ENCODE data around the gene PERP.

Gene PERP

GRCh38 chr6:138087593-138088325 lies 19.5 kb downstream of the PERP start:
- Histone ChIP-seq H3K4me1 (ENCODE audit: control insufficient read depth in 2 of 2, insufficient read depth in 1 of 2, low read depth in 1 of 2, low read length in 2 of 2) (peaks cover 0 to 5% of the 10 kb centered on the region in 2 donors), H3K27me3 (ENCODE audit: control insufficient read depth in 3 of 3, insufficient read depth in 3 of 3, low read depth in 1 of 3, low read length in 3 of 3) (peaks cover 0 to 5% (median 0%) of the 10 kb centered on the region in 3 experiments), H3K4me2 (ENCODE audit: insufficient read depth, low read length, poor library complexity, severe bottlenecking) (no peak overlapping the region), H4K8ac (ENCODE audit: low read depth, low read length) (no peak overlapping the region), H2BK12ac (ENCODE audit: low read length) (no peak overlapping the region), H3K36me3 (replicated peaks in 1 of 2; ENCODE audit: control insufficient read depth in 2 of 2, insufficient read depth in 2 of 2, low read length in 2 of 2) (peaks cover 0 to 2% of the 10 kb centered on the region in 2 donors), H3K4ac (ENCODE audit: low read length) (no peak overlapping the region), H3K4me3 (ENCODE audit: low read length in 2 of 2) (no peak overlapping the region), H3K14ac (ENCODE audit: low read length) (no peak overlapping the region), H2BK5ac (ENCODE audit: low read length) (no peak overlapping the region), H2BK15ac (ENCODE audit: low read length) (no peak overlapping the region), H2AFZ (ENCODE audit: low read length) (no peak overlapping the region), H2AK5ac (ENCODE audit: low read depth, low read length) (no peak overlapping the region), H2BK120ac (ENCODE audit: low read depth, low read length) (no peak overlapping the region), H3K79me1 (ENCODE audit: low read depth, low read length) (no peaks in the 10 kb centered on the region), H3K9ac (ENCODE audit: low read depth, low read length, poor library complexity) (no peak overlapping the region), H3K27ac (replicated peaks; ENCODE audit: low read length) (no peak overlapping the region), H3K23ac (ENCODE audit: low read depth, low read length, poor library complexity) (no peak overlapping the region), H3K9me3 (replicated peaks in 1 of 2; ENCODE audit: control insufficient read depth in 2 of 2, insufficient read depth in 1 of 2, low read depth in 1 of 2, low read length in 2 of 2) (no peaks in the 10 kb centered on the region), H3K18ac (ENCODE audit: low read length) (no peak overlapping the region), H4K91ac (ENCODE audit: low read depth, low read length, poor library complexity) (no peak overlapping the region)
- no peak for DNase-seq (ENCODE audit: low spot score)
- WGBS, 2 donors (ENCODE audit: extremely low coverage in 2 of 2, insufficient read length in 2 of 2, insufficient replicate concordance in 1 of 2): no CpG with 5 or more reads among the region's 5 CpGs

GRCh38 chr6:138086573-138087196 lies 20.5 kb downstream of the PERP start:
- Histone ChIP-seq H4K8ac (ENCODE audit: low read depth, low read length) (no peak overlapping the region), H3K4ac (ENCODE audit: low read length) (no peak overlapping the region), H3K79me1 (ENCODE audit: low read depth, low read length) (no peaks in the 10 kb centered on the region), H3K18ac (ENCODE audit: low read length) (no peak overlapping the region), H3K9me3 (replicated peaks in 1 of 2; ENCODE audit: control insufficient read depth in 2 of 2, insufficient read depth in 1 of 2, low read depth in 1 of 2, low read length in 2 of 2) (no peaks in the 10 kb centered on the region), H2AK5ac (ENCODE audit: low read depth, low read length) (no peak overlapping the region), H2AFZ (ENCODE audit: low read length) (no peak overlapping the region), H3K4me1 (ENCODE audit: control insufficient read depth in 2 of 2, insufficient read depth in 1 of 2, low read depth in 1 of 2, low read length in 2 of 2) (peaks cover 0 to 5% of the 10 kb centered on the region in 2 donors), H2BK5ac (ENCODE audit: low read length) (no peak overlapping the region), H2BK12ac (ENCODE audit: low read length) (no peak overlapping the region), H3K23ac (ENCODE audit: low read depth, low read length, poor library complexity) (no peak overlapping the region), H2BK120ac (ENCODE audit: low read depth, low read length) (no peak overlapping the region), H2BK15ac (ENCODE audit: low read length) (no peak overlapping the region), H3K4me3 (ENCODE audit: low read length in 2 of 2) (no peak overlapping the region), H3K14ac (ENCODE audit: low read length) (no peak overlapping the region), H3K4me2 (ENCODE audit: insufficient read depth, low read length, poor library complexity, severe bottlenecking) (no peak overlapping the region), H3K36me3 (replicated peaks in 1 of 2; ENCODE audit: control insufficient read depth in 2 of 2, insufficient read depth in 2 of 2, low read length in 2 of 2) (peaks cover 0 to 2% of the 10 kb centered on the region in 2 donors), H3K27me3 (ENCODE audit: control insufficient read depth in 3 of 3, insufficient read depth in 3 of 3, low read depth in 1 of 3, low read length in 3 of 3) (peaks cover 0 to 3% (median 0%) of the 10 kb centered on the region in 3 experiments), H4K91ac (ENCODE audit: low read depth, low read length, poor library complexity) (no peak overlapping the region), H3K27ac (replicated peaks; ENCODE audit: low read length) (peak overlapping the region; percentile 42), H3K9ac (ENCODE audit: low read depth, low read length, poor library complexity) (peak overlapping the region; percentile 7)
- no peak for DNase-seq (ENCODE audit: low spot score)
- no CpG with 5 or more reads among the region's 5 CpGs for WGBS, 2 donors (ENCODE audit: extremely low coverage in 2 of 2, insufficient read length in 2 of 2, insufficient replicate concordance in 1 of 2)

- H3K4me3 ChIP-seq (ENCODE audit: low read length in 2 of 2): no peak overlapping the region
- H3K79me1 ChIP-seq (ENCODE audit: low read depth, low read length): no peaks in the 10 kb centered on the region
- no peak overlapping the region for H2BK12ac ChIP-seq (ENCODE audit: low read length)
- H3K27ac ChIP-seq (replicated peaks; ENCODE audit: low read length): no peak overlapping the region
- no peak overlapping the region for H2AK5ac ChIP-seq (ENCODE audit: low read depth, low read length)
- no peaks in the 10 kb centered on the region for H3K9me3 ChIP-seq (replicated peaks in 1 of 2; ENCODE audit: control insufficient read depth in 2 of 2, insufficient read depth in 1 of 2, low read depth in 1 of 2, low read length in 2 of 2)
- no peak overlapping the region for H3K4me2 ChIP-seq (ENCODE audit: insufficient read depth, low read length, poor library complexity, severe bottlenecking)
- H3K9ac ChIP-seq (ENCODE audit: low read depth, low read length, poor library complexity): no peak overlapping the region
- H3K36me3 ChIP-seq (replicated peaks in 1 of 2; ENCODE audit: control insufficient read depth in 2 of 2, insufficient read depth in 2 of 2, low read length in 2 of 2): peaks cover 0 to 2% of the 10 kb centered on the region in 2 donors
- H3K4ac ChIP-seq (ENCODE audit: low read length): no peak overlapping the region
- peaks cover 0 to 5% of the 10 kb centered on the region in 2 donors for H3K4me1 ChIP-seq (ENCODE audit: control insufficient read depth in 2 of 2, insufficient read depth in 1 of 2, low read depth in 1 of 2, low read length in 2 of 2)
- no peak overlapping the region for H2BK120ac ChIP-seq (ENCODE audit: low read depth, low read length)
- H3K14ac ChIP-seq (ENCODE audit: low read length): no peak overlapping the region
- H3K23ac ChIP-seq (ENCODE audit: low read depth, low read length, poor library complexity): no peak overlapping the region
- no peak overlapping the region for H4K8ac ChIP-seq (ENCODE audit: low read depth, low read length)
- no peak overlapping the region for H3K18ac ChIP-seq (ENCODE audit: low read length)
- H3K27me3 ChIP-seq (ENCODE audit: control insufficient read depth in 3 of 3, insufficient read depth in 3 of 3, low read depth in 1 of 3, low read length in 3 of 3): peaks cover 0 to under 1% (median 0%) of the 10 kb centered on the region in 3 experiments
- H2BK5ac ChIP-seq (ENCODE audit: low read length): no peak overlapping the region
- no peak for DNase-seq (ENCODE audit: low spot score)
- H2BK15ac ChIP-seq (ENCODE audit: low read length): no peak overlapping the region
- H4K91ac ChIP-seq (ENCODE audit: low read depth, low read length, poor library complexity): no peak overlapping the region
- H2AFZ ChIP-seq (ENCODE audit: low read length): no peak overlapping the region
- no CpG with 5 or more reads among the region's 2 CpGs for WGBS, 2 donors (ENCODE audit: extremely low coverage in 2 of 2, insufficient read length in 2 of 2, insufficient replicate concordance in 1 of 2)
Measured at GRCh38 chr6:138085839-138086222, 21.4 kb downstream of the PERP start.

All from neuronal stem cell (in vitro differentiated cells).